H9 (cell line): ENCODE results near the gene STXBP6. TPM values are rescaled to one million over a fixed set of nuclear protein-coding genes. Genes with fewer than 3 reads are reported as not detected.

Source experiments
- DNase-seq: peaks from one replicate; pipeline ENCODE4 v3.0.0-alpha.2; 2017
- H2AFZ ChIP-seq: one replicate; pipeline ENCODE4 v1.6.1; 2013; ENCODE audit warnings: mild to moderate bottlenecking, low read length, control low read depth, moderate library complexity
- H2AK5ac ChIP-seq: 2 replicates; pipeline ENCODE4 v1.6.1; 2013; ENCODE audit warnings: low read length, control low read depth, mixed read lengths; ENCODE audit not compliant: insufficient read length
- H2BK120ac ChIP-seq: one replicate; pipeline ENCODE4 v1.6.1; 2013; ENCODE audit warnings: low read depth, mild to moderate bottlenecking, low read length, control low read depth, inconsistent platforms; ENCODE audit not compliant: poor library complexity, severe bottlenecking
- H2BK12ac ChIP-seq: 2 replicates; pipeline ENCODE4 v1.6.1; 2013; ENCODE audit warnings: low read length, control low read depth, mixed read lengths, low read depth; ENCODE audit not compliant: insufficient read length
- H2BK15ac ChIP-seq: 2 replicates; pipeline ENCODE4 v1.6.1; 2013; ENCODE audit warnings: low read depth, low read length, control low read depth
- H2BK20ac ChIP-seq: one replicate; pipeline ENCODE4 v1.6.1; 2013; ENCODE audit warnings: low read depth, mild to moderate bottlenecking, low read length, control low read depth, inconsistent platforms; ENCODE audit not compliant: poor library complexity, severe bottlenecking
- H2BK5ac ChIP-seq: 2 replicates; pipeline ENCODE4 v1.6.1; 2013; ENCODE audit warnings: low read length, control low read depth, mixed read lengths; ENCODE audit not compliant: insufficient read length
- H3K14ac ChIP-seq: 2 replicates; pipeline ENCODE4 v1.6.1; 2013; ENCODE audit warnings: low read length, control low read depth; ENCODE audit not compliant: insufficient read depth
- H3K18ac ChIP-seq: 2 replicates; pipeline ENCODE4 v1.6.1; 2013; ENCODE audit warnings: low read depth, mild to moderate bottlenecking, mixed read lengths, low read length, control low read depth; ENCODE audit not compliant: insufficient read length
- H3K23ac ChIP-seq: 2 replicates; pipeline ENCODE4 v1.6.1; 2013; ENCODE audit warnings: low read length, control low read depth, mixed read lengths, low read depth; ENCODE audit not compliant: insufficient read length
- H3K23me2 ChIP-seq: 2 replicates; pipeline ENCODE4 v1.6.1; 2013; ENCODE audit warnings: low read depth, mild to moderate bottlenecking, mixed read lengths, low read length, control low read depth; ENCODE audit not compliant: insufficient read length, poor library complexity, severe bottlenecking
- H3K27ac ChIP-seq: 2 replicates; pipeline ENCODE4 v1.5.1; 2013; ENCODE audit warnings: low read length, control low read depth, mixed read lengths, low read depth; ENCODE audit not compliant: insufficient read length
- H3K27me3 ChIP-seq: 2 replicates; pipeline ENCODE4 v1.6.1; 2013; ENCODE audit warnings: low read length, control low read depth, inconsistent platforms; ENCODE audit not compliant: insufficient read depth
- H3K4ac ChIP-seq: 2 replicates; pipeline ENCODE4 v1.6.1; 2013; ENCODE audit warnings: low read depth, mild to moderate bottlenecking, control low read depth, inconsistent platforms, low read length, moderate library complexity
- H3K4me1 ChIP-seq: 2 replicates; pipeline ENCODE4 v1.6.1; 2013; ENCODE audit warnings: low read length, control low read depth, inconsistent platforms; ENCODE audit not compliant: insufficient read depth
- H3K4me2 ChIP-seq: 2 replicates; pipeline ENCODE4 v1.6.1; 2013; ENCODE audit warnings: low read length, control low read depth, mixed read lengths; ENCODE audit not compliant: insufficient read length, insufficient read depth
- H3K56ac ChIP-seq: 2 replicates; pipeline ENCODE4 v1.6.1; 2013; ENCODE audit warnings: low read depth, mild to moderate bottlenecking, mixed read lengths, low read length, control low read depth; ENCODE audit not compliant: insufficient read length
- H3K79me1 ChIP-seq: 2 replicates; pipeline ENCODE4 v1.6.1; 2013; ENCODE audit warnings: low read depth, mild to moderate bottlenecking, moderate library complexity, low read length, control low read depth, inconsistent platforms; ENCODE audit not compliant: insufficient read depth, poor library complexity, severe bottlenecking
- H3K79me2 ChIP-seq: 2 replicates; pipeline ENCODE4 v1.6.1; 2013; ENCODE audit warnings: low read length, control low read depth, inconsistent platforms; ENCODE audit not compliant: insufficient read depth
- H3K9ac ChIP-seq: 2 replicates; pipeline ENCODE4 v1.6.1; 2013; ENCODE audit warnings: low read length, control low read depth, mixed read lengths; ENCODE audit not compliant: insufficient read length; ENCODE audit errors: extremely low read depth
- H3K9me3 ChIP-seq: one replicate; pipeline ENCODE4 v1.6.1; 2013; ENCODE audit warnings: low read depth, low read length, inconsistent platforms; ENCODE audit not compliant: control insufficient read depth
- H3T11ph ChIP-seq: one replicate; pipeline ENCODE4 v1.6.1; 2013; ENCODE audit warnings: mild to moderate bottlenecking, low read length, control low read depth, inconsistent platforms
- H4K20me1 ChIP-seq: one replicate; pipeline ENCODE4 v1.6.1; 2013; ENCODE audit not compliant: control insufficient read depth, insufficient read length, insufficient read depth
- H4K5ac ChIP-seq: 2 replicates; pipeline ENCODE4 v1.6.1; 2013; ENCODE audit warnings: low read depth, mild to moderate bottlenecking, mixed read lengths, low read length, control low read depth; ENCODE audit not compliant: insufficient read length
- H4K8ac ChIP-seq: replicated peaks from 2 replicates; pipeline ENCODE4 v1.6.1; 2013; ENCODE audit warnings: low read length, control low read depth, mixed read lengths, low read depth; ENCODE audit not compliant: insufficient read length
- H4K91ac ChIP-seq: 2 replicates; pipeline ENCODE4 v1.6.1; 2013; ENCODE audit warnings: low read depth, mild to moderate bottlenecking, moderate library complexity, mixed read lengths, low read length, control low read depth; ENCODE audit not compliant: insufficient read length
- H3K27ac Mint-ChIP-seq, 3 experiments: 2 replicates in 2 of 3; 3 replicates in 1 of 3; pipeline ENCODE4 v1.8.0; 2020 to 2021; ENCODE audit warnings: mixed read lengths in 3 of 3, mild to moderate bottlenecking in 1 of 3, moderate library complexity in 1 of 3
- H3K27me3 Mint-ChIP-seq: 2 replicates; pipeline ENCODE4 v1.8.0; 2021; ENCODE audit warnings: low read depth, mild to moderate bottlenecking, moderate library complexity, mixed read lengths
- H3K36me3 Mint-ChIP-seq, 3 experiments: 2 replicates in 2 of 3; 3 replicates in 1 of 3; pipeline ENCODE4 v1.8.0; 2020 to 2021; ENCODE audit warnings: low read depth in 3 of 3, mixed read lengths in 3 of 3; ENCODE audit not compliant: insufficient read depth in 1 of 3
- H3K4me1 Mint-ChIP-seq, 2 experiments: 2 replicates each; pipeline ENCODE4 v1.8.0; 2020; ENCODE audit warnings: mixed read lengths in 2 of 2
- H3K4me3 Mint-ChIP-seq, 2 experiments: 2 replicates in 1 of 2; 3 replicates in 1 of 2; pipeline ENCODE4 v1.8.0; 2020 to 2021; ENCODE audit warnings: mild to moderate bottlenecking in 2 of 2, mixed read lengths in 2 of 2, moderate library complexity in 1 of 2
- H3K9me3 Mint-ChIP-seq, 2 experiments: 2 replicates in 1 of 2; 3 replicates in 1 of 2; pipeline ENCODE4 v1.8.0; 2020; ENCODE audit warnings: mild to moderate bottlenecking in 2 of 2, mixed read lengths in 2 of 2, moderate library complexity in 1 of 2
- total RNA-seq: library from RNA; stranded (reverse); gene quantifications from 2 replicates; pipeline ENCODE4 v1.2.1, GENCODE V29; 2021
- TF ChIP-seq, protein P1 (sequence below): fragments of 200-600 bp; sonication (generic); conservative IDR thresholded peaks from 3 replicates; pipeline ENCODE4 v1.8.0; 2021; ENCODE audit warnings: antibody characterized with exemption, mild to moderate bottlenecking

The STXBP6 gene
- total RNA-seq, 1 experiment from 2014 or later = 3.6 TPM

DNA sequence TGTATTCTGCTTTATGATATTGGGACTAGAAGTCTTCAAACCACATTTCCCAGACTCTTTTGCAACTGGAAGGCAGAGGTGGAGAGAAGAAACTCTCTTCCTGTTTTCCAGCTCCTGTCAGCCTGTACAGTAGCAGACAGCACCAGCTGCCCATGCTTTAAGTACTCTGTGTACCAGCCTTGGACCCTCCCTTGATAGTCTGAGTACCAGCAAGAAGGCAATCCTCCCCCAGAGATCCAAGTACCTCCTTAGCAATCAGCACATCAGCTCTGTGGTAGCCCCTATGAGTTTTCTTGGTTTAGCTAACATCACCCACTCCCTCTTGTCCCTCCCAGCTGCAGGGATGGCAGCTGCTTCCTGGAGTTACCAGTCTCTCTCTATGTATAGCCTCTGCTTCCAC lies 56.3 kb downstream of the STXBP6 start:
- no peaks in the 10 kb centered on the region for H3K36me3 Mint-ChIP-seq
- peaks cover 2% of the 10 kb centered on the region; the same call in 1 of the 2 replicates for H3K27me3 Mint-ChIP-seq
- Histone ChIP-seq H2AFZ (no peak overlapping the region), H2BK15ac (no peak overlapping the region), H2BK5ac (no peak overlapping the region), H3K18ac (no peak overlapping the region), H3K4me2 (no peak overlapping the region), H4K8ac (no peak overlapping the region), H3K9ac (no peak overlapping the region), H3T11ph (no peak overlapping the region), H3K4ac (no peak overlapping the region), H2BK20ac (no peak overlapping the region), H3K4me1 (peaks cover 3% of the 10 kb centered on the region; the same call in 1 of the 2 replicates), H3K79me1 (no peaks in the 10 kb centered on the region), H3K23me2 (no peaks in the 10 kb centered on the region), H2BK120ac (no peak overlapping the region), H3K14ac (no peak overlapping the region), H3K79me2 (no peaks in the 10 kb centered on the region), H2AK5ac (no peak overlapping the region), H3K56ac (no peak overlapping the region), H3K9me3 (no peaks in the 10 kb centered on the region), H2BK12ac (no peak overlapping the region), H4K5ac (no peak overlapping the region), H4K20me1 (no peaks in the 10 kb centered on the region), H3K23ac (no peak overlapping the region), H3K27ac (no peak overlapping the region), H4K91ac (no peak overlapping the region), H3K27me3 (no peaks in the 10 kb centered on the region)
- no peaks in the 10 kb centered on the region for H3K9me3 Mint-ChIP-seq
- no peak overlapping the region for H3K4me3 Mint-ChIP-seq
- H3K4me1 Mint-ChIP-seq = peaks cover 0 to 3% of the 10 kb centered on the region in 2 experiments; a peak in 1 of 4 replicates
- TF ChIP-seq, protein P1, sequence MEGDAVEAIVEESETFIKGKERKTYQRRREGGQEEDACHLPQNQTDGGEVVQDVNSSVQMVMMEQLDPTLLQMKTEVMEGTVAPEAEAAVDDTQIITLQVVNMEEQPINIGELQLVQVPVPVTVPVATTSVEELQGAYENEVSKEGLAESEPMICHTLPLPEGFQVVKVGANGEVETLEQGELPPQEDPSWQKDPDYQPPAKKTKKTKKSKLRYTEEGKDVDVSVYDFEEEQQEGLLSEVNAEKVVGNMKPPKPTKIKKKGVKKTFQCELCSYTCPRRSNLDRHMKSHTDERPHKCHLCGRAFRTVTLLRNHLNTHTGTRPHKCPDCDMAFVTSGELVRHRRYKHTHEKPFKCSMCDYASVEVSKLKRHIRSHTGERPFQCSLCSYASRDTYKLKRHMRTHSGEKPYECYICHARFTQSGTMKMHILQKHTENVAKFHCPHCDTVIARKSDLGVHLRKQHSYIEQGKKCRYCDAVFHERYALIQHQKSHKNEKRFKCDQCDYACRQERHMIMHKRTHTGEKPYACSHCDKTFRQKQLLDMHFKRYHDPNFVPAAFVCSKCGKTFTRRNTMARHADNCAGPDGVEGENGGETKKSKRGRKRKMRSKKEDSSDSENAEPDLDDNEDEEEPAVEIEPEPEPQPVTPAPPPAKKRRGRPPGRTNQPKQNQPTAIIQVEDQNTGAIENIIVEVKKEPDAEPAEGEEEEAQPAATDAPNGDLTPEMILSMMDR = no peak
- no peak for DNase-seq
- H3K27ac Mint-ChIP-seq = no peak overlapping the region
